Measurements from ENCODE around the gene NFU1. TPM values are rescaled to one million over a fixed set of nuclear protein-coding genes. Genes with fewer than 3 reads are reported as not detected.

The NFU1 gene
- total and polyA plus RNA-seq, 2 of the 13 experiments (the other 11 are each of a cell fraction or from before 2014, with no cell fraction given): 39.1 to 84.0 TPM

GRCh38 chr2:69386789-69387734, 50.2 kb downstream of the NFU1 start, which contains the start of gene GFPT1 (continued):
- TF ChIP-seq ZNF850 (CRISPR knock-in tag; conservative IDR thresholded peaks at IDR 0.05) (no peak), SNAPC4 (CRISPR knock-in tag; IDR thresholded peaks at IDR 0.05) (0 out of 2 replicates have a peak, but pooled peaks have one; percentile 39), ZNF484 (CRISPR knock-in tag; IDR thresholded peaks at IDR 0.05; ENCODE audit: borderline replicate concordance, low read depth) (no peak), POGZ (CRISPR knock-in tag; IDR thresholded peaks at IDR 0.05) (peak; percentile 57), ZNF292 (CRISPR knock-in tag; IDR thresholded peaks at IDR 0.05; ENCODE audit: borderline replicate concordance, low read depth) (peak; percentile 13; the same call in 1 of the 2 replicates), ATF3 (CRISPR knock-in tag; IDR thresholded peaks at IDR 0.05) (peak; percentile 8; the same call in 1 of the 2 replicates), KIAA2018 (CRISPR knock-in tag; IDR thresholded peaks at IDR 0.05; ENCODE audit: borderline replicate concordance) (no peak), TEF (CRISPR knock-in tag; IDR thresholded peaks at IDR 0.05) (peak; percentile 61), ZMAT3 (CRISPR knock-in tag; conservative IDR thresholded peaks at IDR 0.05) (peak; percentile 66; the same call in 1 of the 2 replicates), IKZF4 (CRISPR knock-in tag; IDR thresholded peaks at IDR 0.05; ENCODE audit: borderline replicate concordance, low read depth, not compliant biosample characterization) (peak; percentile 94), ZNF619 (CRISPR knock-in tag; IDR thresholded peaks at IDR 0.05) (peak; percentile 9; the same call in 1 of the 2 replicates), HNRNPK (IDR thresholded peaks at IDR 0.05; ENCODE audit: low read depth, low read length, poor library complexity, severe bottlenecking) (peak; percentile 81)

All from HepG2 (cell line).